ENCODE data around the gene LACTBL1.

DNA sequence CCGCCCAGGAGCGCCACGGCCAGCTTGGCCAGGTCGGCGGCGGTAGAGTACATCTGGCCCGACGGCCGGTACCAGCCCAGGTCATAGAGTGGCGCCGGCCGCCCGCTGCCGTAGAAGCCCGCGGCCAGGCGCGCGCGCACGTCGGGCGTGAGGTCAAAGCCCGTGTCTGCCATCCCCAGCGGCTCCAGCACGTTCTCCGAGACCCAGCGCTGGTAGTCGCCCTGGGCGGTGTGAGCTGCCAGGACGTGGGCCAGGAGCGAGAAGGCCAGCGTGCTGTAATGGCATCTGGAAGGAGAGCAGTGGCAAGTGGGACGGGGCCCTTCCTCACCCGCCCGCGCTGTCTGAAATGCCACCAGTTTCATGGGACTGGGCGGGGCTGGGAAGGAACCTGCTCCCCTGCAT, 18.9 kb downstream of the LACTBL1 start:
- TF ChIP-seq, protein P1, sequence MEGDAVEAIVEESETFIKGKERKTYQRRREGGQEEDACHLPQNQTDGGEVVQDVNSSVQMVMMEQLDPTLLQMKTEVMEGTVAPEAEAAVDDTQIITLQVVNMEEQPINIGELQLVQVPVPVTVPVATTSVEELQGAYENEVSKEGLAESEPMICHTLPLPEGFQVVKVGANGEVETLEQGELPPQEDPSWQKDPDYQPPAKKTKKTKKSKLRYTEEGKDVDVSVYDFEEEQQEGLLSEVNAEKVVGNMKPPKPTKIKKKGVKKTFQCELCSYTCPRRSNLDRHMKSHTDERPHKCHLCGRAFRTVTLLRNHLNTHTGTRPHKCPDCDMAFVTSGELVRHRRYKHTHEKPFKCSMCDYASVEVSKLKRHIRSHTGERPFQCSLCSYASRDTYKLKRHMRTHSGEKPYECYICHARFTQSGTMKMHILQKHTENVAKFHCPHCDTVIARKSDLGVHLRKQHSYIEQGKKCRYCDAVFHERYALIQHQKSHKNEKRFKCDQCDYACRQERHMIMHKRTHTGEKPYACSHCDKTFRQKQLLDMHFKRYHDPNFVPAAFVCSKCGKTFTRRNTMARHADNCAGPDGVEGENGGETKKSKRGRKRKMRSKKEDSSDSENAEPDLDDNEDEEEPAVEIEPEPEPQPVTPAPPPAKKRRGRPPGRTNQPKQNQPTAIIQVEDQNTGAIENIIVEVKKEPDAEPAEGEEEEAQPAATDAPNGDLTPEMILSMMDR (IDR thresholded peaks at IDR 0.05; ENCODE audit: insufficient read depth, low read length): no peak
- no peak for TF ChIP-seq REST (IDR thresholded peaks at IDR 0.05; ENCODE audit: insufficient replicate concordance, low read depth)
- TF ChIP-seq GABPA (IDR thresholded peaks at IDR 0.05; ENCODE audit: low read depth): no peak
- TF ChIP-seq POLR2AphosphoS5 (IDR thresholded peaks at IDR 0.05; ENCODE audit: low read depth): no peak
- TF ChIP-seq SPI1 (IDR thresholded peaks at IDR 0.05; ENCODE audit: borderline replicate concordance, low read depth): no peak
